Suprapubic skin (tissue), 4 donors: Measurements from ENCODE around the gene PDE3A.

Experiments used
- POLR2A ChIP-seq, 2 donors: fragments of 450-650 bp; IDR thresholded peaks; one replicate each; pipeline ENCODE4 v1.6.1; 2017; ENCODE audit warnings: antibody characterized with exemption in 2 of 2, mild to moderate bottlenecking in 2 of 2, moderate library complexity in 2 of 2
- POLR2AphosphoS5 ChIP-seq, 3 donors: sonication (generic); formaldehyde crosslinking; IDR thresholded peaks; one replicate each; pipeline ENCODE4 v1.6.1; 2017; ENCODE audit warnings: antibody characterized with exemption in 3 of 3
- TF ChIP-seq, protein P1 (sequence below), 2 donors: fragments of 200-600 bp in 1 of 2; fragments of 450-650 bp in 1 of 2; sonication (generic) in 1 of 2; IDR thresholded peaks; one replicate each; pipeline ENCODE4 v1.5.1; 2016 to 2019; ENCODE audit warnings: antibody characterized with exemption in 2 of 2, mild to moderate bottlenecking in 1 of 2, moderate library complexity in 1 of 2

DNA sequence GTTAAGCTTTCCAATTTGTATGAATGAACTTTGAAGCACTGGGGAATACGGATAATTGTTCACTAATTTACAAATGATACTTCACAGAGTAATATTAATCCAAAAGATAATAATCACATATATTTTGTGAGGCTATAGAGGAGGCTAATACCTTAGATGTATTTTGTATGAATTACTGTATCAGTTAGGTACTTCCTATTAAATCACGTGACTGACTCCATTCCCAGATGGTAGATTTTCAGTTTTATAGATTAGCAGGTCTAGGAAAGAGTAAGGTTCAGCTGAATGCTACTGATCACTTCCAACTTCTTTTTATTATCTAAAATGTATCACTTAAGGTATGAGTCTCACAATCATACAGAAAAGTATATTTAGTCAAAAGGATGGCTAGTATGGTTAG is 133.6 kb downstream of the PDE3A start:
- no peak for TF ChIP-seq POLR2A (IDR thresholded peaks at IDR 0.05)
- no peak for TF ChIP-seq POLR2AphosphoS5 (IDR thresholded peaks at IDR 0.05)
- TF ChIP-seq, protein P1, sequence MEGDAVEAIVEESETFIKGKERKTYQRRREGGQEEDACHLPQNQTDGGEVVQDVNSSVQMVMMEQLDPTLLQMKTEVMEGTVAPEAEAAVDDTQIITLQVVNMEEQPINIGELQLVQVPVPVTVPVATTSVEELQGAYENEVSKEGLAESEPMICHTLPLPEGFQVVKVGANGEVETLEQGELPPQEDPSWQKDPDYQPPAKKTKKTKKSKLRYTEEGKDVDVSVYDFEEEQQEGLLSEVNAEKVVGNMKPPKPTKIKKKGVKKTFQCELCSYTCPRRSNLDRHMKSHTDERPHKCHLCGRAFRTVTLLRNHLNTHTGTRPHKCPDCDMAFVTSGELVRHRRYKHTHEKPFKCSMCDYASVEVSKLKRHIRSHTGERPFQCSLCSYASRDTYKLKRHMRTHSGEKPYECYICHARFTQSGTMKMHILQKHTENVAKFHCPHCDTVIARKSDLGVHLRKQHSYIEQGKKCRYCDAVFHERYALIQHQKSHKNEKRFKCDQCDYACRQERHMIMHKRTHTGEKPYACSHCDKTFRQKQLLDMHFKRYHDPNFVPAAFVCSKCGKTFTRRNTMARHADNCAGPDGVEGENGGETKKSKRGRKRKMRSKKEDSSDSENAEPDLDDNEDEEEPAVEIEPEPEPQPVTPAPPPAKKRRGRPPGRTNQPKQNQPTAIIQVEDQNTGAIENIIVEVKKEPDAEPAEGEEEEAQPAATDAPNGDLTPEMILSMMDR (IDR thresholded peaks at IDR 0.05), result no peak
